Right renal cortex interstitium (tissue), 3 donors: ENCODE data around the gene TBX19. TPM values are rescaled to one million over a fixed set of nuclear protein-coding genes. Genes with fewer than 3 reads are reported as not detected.

Source experiments
- DNase-seq, 3 donors: peaks; one replicate each; pipeline ENCODE4 v3.0.0-alpha.2; 2013; ENCODE audit warnings: low read depth in 3 of 3, low spot score in 2 of 3
- polyA plus RNA-seq, 3 donors: library from polyadenylated mRNA; unstranded; fragments of 120-200 nt; gene quantifications; one replicate each; pipeline ENCODE4 v1.2.1, GENCODE V29; 2013; ENCODE audit not compliant: insufficient read length in 3 of 3

Gene TBX19
- polyA plus RNA-seq, 3 donors = 2.1 to 2.4 (median 2.3) TPM

- no peak for DNase-seq
Measured at GRCh38 chr1:168319691-168320090, 39.0 kb downstream of the TBX19 start.

DNA sequence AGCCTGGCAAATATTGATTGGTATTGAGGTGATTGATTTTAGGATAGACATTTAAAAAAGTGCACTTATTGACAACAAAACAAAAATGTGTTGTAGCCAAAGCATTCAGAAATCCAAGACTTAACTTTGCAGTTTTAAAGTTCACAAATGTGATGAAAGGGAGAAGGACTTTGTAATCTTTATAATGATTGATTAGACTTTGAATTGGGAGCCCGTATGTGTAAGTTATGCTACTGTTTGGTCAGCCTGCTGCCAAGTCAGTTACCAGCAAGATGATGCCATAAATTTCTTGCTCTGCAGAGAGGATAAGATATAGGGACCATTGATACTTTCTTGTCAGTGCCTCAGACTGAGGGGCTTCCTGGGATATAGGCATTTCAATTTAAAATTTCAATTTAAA lies 39.5 kb downstream of the TBX19 start:
- no peak for DNase-seq

GRCh38 chr1:168320800-168321450 lies 40.2 kb downstream of the TBX19 start:
- no peak for DNase-seq

DNA sequence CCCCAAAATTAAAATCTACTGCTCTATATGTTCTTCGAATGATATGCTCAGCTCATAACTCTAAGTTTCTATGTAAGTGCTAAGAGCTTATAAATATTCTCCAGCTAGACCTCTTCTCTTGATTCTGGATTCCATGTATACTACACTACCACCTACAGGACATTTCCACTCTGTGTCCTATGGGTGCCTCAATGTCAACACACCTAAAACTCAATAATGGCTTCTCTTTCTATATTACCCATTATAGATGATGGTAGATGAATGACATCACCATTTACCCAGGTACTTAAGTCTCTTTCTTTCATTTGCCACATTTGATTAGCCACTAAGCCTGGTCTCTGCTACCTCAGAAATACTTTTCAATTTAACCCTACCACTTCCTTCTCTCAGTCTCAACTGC lies 41.3 kb downstream of the TBX19 start:
- DNase-seq = no peak

DNA sequence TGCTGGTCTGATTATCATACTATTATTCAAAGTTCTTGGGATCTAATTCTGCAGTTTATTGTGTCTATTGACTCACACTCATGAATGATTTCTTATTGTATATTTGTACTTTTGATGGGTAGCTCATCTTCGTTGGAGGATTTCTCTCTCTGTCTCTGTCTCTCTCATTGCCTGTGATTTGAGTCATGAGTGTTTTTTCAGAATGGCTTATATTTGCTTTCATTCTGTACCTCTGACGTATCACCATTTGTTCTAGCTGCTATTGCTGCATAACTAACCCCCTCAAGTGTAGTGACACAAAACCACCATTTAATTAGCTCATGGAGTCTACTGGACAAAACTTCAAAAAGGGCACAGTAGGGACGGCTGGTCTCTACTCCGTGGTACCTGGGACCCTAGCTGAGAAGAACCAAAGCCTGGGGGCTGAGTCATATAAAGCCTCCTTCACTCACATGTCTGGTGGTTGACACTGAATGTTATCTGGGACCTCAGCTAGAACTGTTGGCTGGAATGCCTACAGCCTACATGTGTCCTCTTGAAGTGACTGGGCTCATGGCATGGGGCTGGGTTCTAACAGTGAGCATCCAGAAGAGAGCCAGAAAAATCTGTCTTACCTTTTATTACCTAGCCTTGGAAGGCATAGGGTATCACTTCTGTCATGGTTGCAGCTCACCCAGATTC lies 44.2 kb downstream of the TBX19 start:
- DNase-seq = no peak

GRCh38 chr1:168328731-168329364 lies 48.2 kb downstream of the TBX19 start:
- DNase-seq = no peak

DNA sequence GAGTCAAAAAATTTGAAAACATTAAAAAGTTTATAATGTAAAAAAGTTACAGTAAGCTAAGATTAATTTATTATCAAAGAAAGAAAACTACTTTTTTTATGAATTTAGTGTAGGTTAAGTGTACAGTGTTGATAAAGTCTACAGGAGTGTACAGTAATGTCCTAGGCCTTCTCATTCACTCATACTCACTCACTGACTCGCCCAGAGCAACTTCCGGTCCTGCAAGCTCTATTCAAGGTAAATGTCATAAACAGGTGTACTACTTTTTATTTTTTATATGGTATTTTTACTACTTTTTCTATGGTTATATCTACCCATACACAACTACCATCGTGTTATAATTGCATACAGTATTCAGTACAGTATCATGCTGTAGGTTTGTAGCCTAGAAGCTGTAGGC lies 49.6 kb downstream of the TBX19 start:
- no peak for DNase-seq

DNA sequence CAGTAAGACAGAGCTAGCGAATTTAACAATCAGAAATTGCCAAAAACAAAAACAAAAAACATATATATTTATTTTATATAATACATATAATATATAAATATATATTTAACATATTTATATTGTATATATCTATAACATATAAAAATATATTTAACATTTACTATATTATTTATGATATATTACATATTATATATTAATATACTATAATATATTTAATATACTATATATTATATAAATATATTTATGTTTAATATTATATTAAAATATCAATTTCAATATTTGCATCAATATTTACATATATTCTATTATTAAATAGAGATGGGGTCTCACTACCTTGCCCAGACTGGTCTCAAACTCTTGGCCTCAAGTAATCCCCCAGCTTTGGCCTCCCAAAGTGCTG lies 50.9 kb downstream of the TBX19 start:
- DNase-seq = no peak

DNA sequence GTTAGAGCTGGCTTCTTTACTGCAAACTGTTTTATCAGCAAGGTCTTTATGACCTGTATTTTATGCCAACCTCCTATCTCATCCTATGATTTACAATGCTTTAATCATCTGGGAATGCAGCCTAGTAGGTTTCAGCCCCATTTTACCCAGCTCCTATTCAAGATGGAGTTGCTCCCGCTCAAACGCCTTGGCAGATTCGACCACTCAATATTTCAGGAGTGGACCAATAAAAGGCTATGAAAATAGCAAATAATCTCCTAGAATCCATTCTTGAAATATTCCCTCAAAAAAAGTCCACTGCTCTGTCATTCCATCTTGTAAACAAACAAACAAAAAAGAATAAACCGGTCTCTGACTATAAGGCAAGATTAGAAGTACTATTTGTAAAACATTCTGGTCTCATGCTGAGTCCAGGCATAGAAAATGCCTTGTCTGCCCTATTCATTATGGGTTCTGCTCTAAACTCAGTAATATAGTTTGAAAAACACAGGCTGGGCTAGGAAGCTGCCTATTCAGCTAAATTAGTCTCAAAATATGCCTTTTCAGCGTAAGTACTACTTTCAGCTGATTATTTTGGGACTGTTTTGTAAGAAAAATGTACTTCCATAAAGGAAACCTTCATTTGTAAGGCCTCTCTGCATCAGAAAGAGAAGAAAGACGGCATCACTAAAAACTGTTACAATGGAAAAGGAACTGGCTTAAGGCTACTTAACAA lies 53.0 kb downstream of the TBX19 start:
- no peak for DNase-seq

- DNase-seq = no peak
Measured at GRCh38 chr1:168335500-168335899, 54.8 kb downstream of the TBX19 start.

- DNase-seq = no peak
Measured at GRCh38 chr1:168338589-168339503, 58.2 kb downstream of the TBX19 start.

GRCh38 chr1:168340781-168341482 lies 60.3 kb downstream of the TBX19 start:
- DNase-seq = no peak

GRCh38 chr1:168341483-168341975 lies 60.9 kb downstream of the TBX19 start:
- DNase-seq = no peak

- DNase-seq = peak; percentile 58 to 63 (median 62)
Measured at GRCh38 chr1:168342572-168343280, 62.0 kb downstream of the TBX19 start.

GRCh38 chr1:168343566-168343965 lies 62.9 kb downstream of the TBX19 start:
- no peak for DNase-seq

GRCh38 chr1:168344517-168344916 lies 63.8 kb downstream of the TBX19 start:
- DNase-seq = no peak

GRCh38 chr1:168345939-168346338 lies 65.3 kb downstream of the TBX19 start:
- DNase-seq = no peak

DNA sequence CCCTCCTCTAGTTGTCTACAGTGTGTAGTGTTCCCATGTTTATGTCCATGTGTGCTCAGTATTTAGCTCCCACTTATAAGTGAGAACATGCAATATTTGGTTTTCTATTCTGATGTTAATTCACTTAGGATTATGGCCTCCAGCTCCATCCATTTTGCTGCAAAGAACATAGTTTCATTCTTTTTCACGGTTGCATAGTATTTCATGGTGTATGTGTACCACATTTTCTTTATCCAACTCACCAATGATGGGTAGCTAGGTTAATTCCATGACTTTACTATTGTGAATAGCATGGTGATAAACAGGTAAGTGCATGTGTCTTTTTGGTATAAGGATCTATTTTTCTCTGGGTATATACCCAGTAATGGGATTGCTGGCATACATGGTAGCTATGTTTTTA lies 67.0 kb downstream of the TBX19 start:
- no peak for DNase-seq

- no peak for DNase-seq
Measured at GRCh38 chr1:168348146-168348709, 67.6 kb downstream of the TBX19 start.
